GM12878 (cell line): ENCODE results near the gene PPP1CA. TPM values are rescaled to one million over a fixed set of nuclear protein-coding genes. Genes with fewer than 3 reads are reported as not detected.

Experiments
- ATAC-seq: fragments of 200-7000 bp; cut with Tn5 transposase; 3 replicates; pipeline ENCODE4 v1.9.1; 2020; ENCODE audit warnings: mild to moderate bottlenecking, moderate library complexity
- BruUV-seq: library from RNA; stranded (reverse); fragments of 400-500 nt; replicated peaks from 2 replicates; lab custom pipeline; 2021; lab: Mats Ljungman, UMichigan
- CTCF ChIA-PET: fragments of 300-600 bp; sonication (Branson Sonifier 250); formaldehyde crosslinking; extraction: SDS; loops from one replicate; lab custom pipeline; 2021; ENCODE audit warnings: inconsistent platforms; lab: Yijun Ruan, JAX
- POLR2A ChIA-PET: fragments of 350-600 bp; formaldehyde crosslinking; extraction: SDS; loops from one replicate; lab custom pipeline; 2021; ENCODE audit warnings: inconsistent platforms; lab: Charles Lee
- RAD21 ChIA-PET: fragments of 300-600 bp; sonication (Branson Sonifier 250); formaldehyde crosslinking; loops from one replicate; lab custom pipeline; 2023; ENCODE audit warnings: antibody characterized with exemption; ENCODE audit not compliant: unreplicated experiment; lab: Charles Lee
- SMC1A ChIA-PET: fragments of 300-600 bp; sonication (Branson Sonifier 250); formaldehyde crosslinking; loops from one replicate; lab custom pipeline; 2023; ENCODE audit not compliant: unreplicated experiment, uncharacterized antibody; lab: Charles Lee
- DNase-seq: peaks from one replicate; pipeline ENCODE4 v3.0.0-alpha.2; 2011; ENCODE audit warnings: low read depth, low spot score
- FAIRE-seq: peaks from 3 replicates; lab custom pipeline; 2011; peaks lifted over from hg19 to GRCh38; lab: Jason Lieb, UNC
- H2AFZ ChIP-seq: 2 replicates; pipeline ENCODE4 v1.6.0; 2011; ENCODE audit warnings: low read depth, low read length, control low read depth; ENCODE audit not compliant: control insufficient read depth
- H3K27ac ChIP-seq: 2 replicates; pipeline ENCODE4 v1.5.1; 2011; ENCODE audit warnings: control low read depth; ENCODE audit not compliant: control insufficient read depth, insufficient read depth
- H3K27me3 ChIP-seq, 2 experiments: replicated peaks in 1 of 2; 2 replicates each; pipeline versions ENCODE4 v1.6.0 to v1.6.1; 2011; ENCODE audit warnings: low read length in 1 of 2; ENCODE audit not compliant: control insufficient read depth in 2 of 2, insufficient read depth in 2 of 2
- H3K36me3 ChIP-seq, 2 experiments: 2 replicates each; pipeline ENCODE4 v1.5.1; 2011; ENCODE audit warnings: low read length in 1 of 2; ENCODE audit not compliant: control insufficient read depth in 2 of 2, insufficient read depth in 2 of 2
- H3K4me1 ChIP-seq: 2 replicates; pipeline ENCODE4 v1.6.1; 2011; ENCODE audit warnings: mild to moderate bottlenecking, low read length, moderate library complexity, mixed read lengths; ENCODE audit not compliant: control insufficient read depth, insufficient read depth
- H3K4me2 ChIP-seq: 2 replicates; pipeline ENCODE4 v1.6.0; 2011; ENCODE audit warnings: control low read depth; ENCODE audit not compliant: control insufficient read depth, insufficient read depth
- H3K4me3 ChIP-seq: fragments of 200-600 bp; sonication (generic); 2 replicates; pipeline ENCODE4 v1.5.1; 2016
- H3K79me2 ChIP-seq: 2 replicates; pipeline ENCODE4 v1.6.0; 2011; ENCODE audit warnings: low read length; ENCODE audit not compliant: control insufficient read depth, insufficient read depth
- H3K9ac ChIP-seq: 2 replicates; pipeline ENCODE4 v1.8.0; 2011; ENCODE audit warnings: low read length, control low read depth, mixed read lengths; ENCODE audit not compliant: control insufficient read depth, insufficient read depth
- H3K9me3 ChIP-seq: replicated peaks from 3 replicates; pipeline ENCODE4 v1.5.1; 2011; ENCODE audit warnings: mild to moderate bottlenecking, low read length; ENCODE audit not compliant: control insufficient read depth, insufficient read depth
- H4K20me1 ChIP-seq: 2 replicates; pipeline ENCODE4 v1.6.0; 2011; ENCODE audit not compliant: control insufficient read depth, insufficient read depth
- BACH1 ChIP-seq: fragments of 450-650 bp; IDR thresholded peaks from 2 replicates; pipeline ENCODE4 v1.6.1; 2017; ENCODE audit warnings: mild to moderate bottlenecking, borderline replicate concordance
- CBX3 ChIP-seq: fragments of 200-600 bp; sonication (generic); IDR thresholded peaks from 2 replicates; pipeline ENCODE4 v1.6.1; 2016; ENCODE audit warnings: low read depth, borderline replicate concordance
- JUND ChIP-seq: IDR thresholded peaks from 2 replicates; pipeline ENCODE4 v1.6.1; 2012; ENCODE audit warnings: low read depth, mild to moderate bottlenecking, low read length, improper control_type of control experiment, moderate library complexity
- STAT1 ChIP-seq: fragments of 450-650 bp; conservative IDR thresholded peaks from 2 replicates; pipeline ENCODE4 v1.6.1; 2014; ENCODE audit warnings: antibody characterized with exemption, mild to moderate bottlenecking
- ZBTB11 ChIP-seq: fragments of 450-650 bp; formaldehyde crosslinking; IDR thresholded peaks from 2 replicates; pipeline ENCODE4 v1.5.0; 2022; ENCODE audit warnings: mild to moderate bottlenecking, missing genetic modification characterization
- ZNF384 ChIP-seq: IDR thresholded peaks from 2 replicates; pipeline ENCODE4 v1.6.1; 2012; ENCODE audit warnings: low read depth, mild to moderate bottlenecking, low read length, improper control_type of control experiment, borderline replicate concordance
- WGBS: methylation state at CpG from one replicate; pipeline ENCODE4 v1.1.6; 2016; ENCODE audit warnings: low lambda C conversion rate; ENCODE audit not compliant: insufficient replicate concordance, insufficient coverage; ENCODE audit errors: missing lambda C conversion rate; 5-methylcytosine and 5-hydroxymethylcytosine counted together
- in situ Hi-C: fragments of 300-500 bp; cut with MboI; formaldehyde crosslinking; loops from 9 replicates; pipeline ENCODE4 v1.14.3; 2018; ENCODE audit warnings: mixed read lengths
- intact Hi-C: fragments of 100-400 bp; cut with micrococcal nuclease; formaldehyde crosslinking; loops from one replicate; pipeline ENCODE4 v1.14.2; 2022; ENCODE audit not compliant: unreplicated experiment
- polyA plus RNA-seq, 11 experiments: library from polyadenylated mRNA; depleted of rRNA in 4 of 11; unstranded in 6 of 11; stranded (reverse) in 5 of 11; fragments of >200 nt; fragmentation: Nextera tagmentation in 4 of 11; fragmentation: Illumina TruSeq in 1 of 11; extraction: Ambion mirVana in 4 of 11; extraction: Trizol in 1 of 11; gene quantifications; 1 replicate in 1 of 11; 2 replicates in 10 of 11; pipeline versions ENCODE4 v1.2.1 to v1.2.3, GENCODE V29; 2011 to 2016; ENCODE audit warnings: inconsistent platforms in 2 of 11, missing spikeins in 2 of 11, low read depth in 1 of 11
- total RNA-seq, 4 experiments: library from RNA; depleted of rRNA in 3 of 4; stranded (reverse); fragments of >200 nt in 3 of 4; fragmentation: Illumina TruSeq in 1 of 4; extraction: Trizol in 1 of 4; gene quantifications; 2 replicates each; pipeline versions ENCODE4 v1.2.1 to v1.2.3, GENCODE V29; 2013 to 2021
- TF ChIP-seq, protein P1 (sequence below): fragments of 450-650 bp; IDR thresholded peaks from 2 replicates; pipeline ENCODE4 v1.6.1; 2017; ENCODE audit warnings: mild to moderate bottlenecking
- TF ChIP-seq, protein P2 (sequence below): fragments of 450-650 bp; IDR thresholded peaks from 2 replicates; pipeline ENCODE4 v1.6.1; 2017; ENCODE audit warnings: mild to moderate bottlenecking, moderate library complexity

Gene PPP1CA
- total and polyA plus RNA-seq, 10 of the 15 experiments (the other 5 are each of a cell fraction or from before 2014, with no cell fraction given): 26.4 to 458 (median 240) TPM

DNA sequence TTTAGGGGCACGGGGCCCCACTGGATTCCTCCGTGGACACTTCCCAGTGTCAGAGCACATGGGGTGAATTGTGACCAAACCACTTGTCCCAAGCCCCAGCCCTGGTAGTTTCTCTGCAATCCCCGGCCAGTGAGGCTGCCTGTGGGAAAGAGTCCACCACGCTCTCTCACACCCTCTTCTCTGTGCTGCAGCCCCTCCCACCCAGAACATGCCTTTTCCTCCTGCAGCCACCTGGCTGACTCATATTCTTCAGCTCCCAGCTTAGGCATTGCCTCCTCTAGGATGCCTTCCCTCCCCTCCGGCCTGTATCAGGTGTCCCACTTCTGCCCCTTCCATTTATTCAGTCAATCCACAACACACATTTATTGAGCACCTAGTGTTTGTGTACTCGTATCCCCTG lies 21.2 kb upstream of the PPP1CA start:
- FAIRE-seq (no peak), ATAC-seq (no peak), DNase-seq (no peak)
- RAD21 ChIA-PET: no interaction called here
- Histone ChIP-seq H4K20me1 (no peaks in the 10 kb centered on the region), H3K27ac (no peak overlapping the region), H3K4me3 (no peak overlapping the region), H3K9me3 (no peaks in the 10 kb centered on the region), H3K4me2 (no peak overlapping the region), H3K79me2 (no peaks in the 10 kb centered on the region), H3K9ac (no peak overlapping the region), H3K4me1 (peaks cover 2% of the 10 kb centered on the region; the same call in 1 of the 2 replicates), H3K27me3 (no peaks in the 10 kb centered on the region), H3K36me3 (no peaks in the 10 kb centered on the region), H2AFZ (no peak overlapping the region)
- WGBS: 79% methylated on average over 6 of the region's 6 CpGs
- BruUV-seq: no TSS peak
- TF ChIP-seq, protein P1, sequence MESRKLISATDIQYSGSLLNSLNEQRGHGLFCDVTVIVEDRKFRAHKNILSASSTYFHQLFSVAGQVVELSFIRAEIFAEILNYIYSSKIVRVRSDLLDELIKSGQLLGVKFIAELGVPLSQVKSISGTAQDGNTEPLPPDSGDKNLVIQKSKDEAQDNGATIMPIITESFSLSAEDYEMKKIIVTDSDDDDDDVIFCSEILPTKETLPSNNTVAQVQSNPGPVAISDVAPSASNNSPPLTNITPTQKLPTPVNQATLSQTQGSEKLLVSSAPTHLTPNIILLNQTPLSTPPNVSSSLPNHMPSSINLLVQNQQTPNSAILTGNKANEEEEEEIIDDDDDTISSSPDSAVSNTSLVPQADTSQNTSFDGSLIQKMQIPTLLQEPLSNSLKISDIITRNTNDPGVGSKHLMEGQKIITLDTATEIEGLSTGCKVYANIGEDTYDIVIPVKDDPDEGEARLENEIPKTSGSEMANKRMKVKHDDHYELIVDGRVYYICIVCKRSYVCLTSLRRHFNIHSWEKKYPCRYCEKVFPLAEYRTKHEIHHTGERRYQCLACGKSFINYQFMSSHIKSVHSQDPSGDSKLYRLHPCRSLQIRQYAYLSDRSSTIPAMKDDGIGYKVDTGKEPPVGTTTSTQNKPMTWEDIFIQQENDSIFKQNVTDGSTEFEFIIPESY: no peak
- no peak for TF ChIP-seq ZNF384
- TF ChIP-seq STAT1: no peak
- TF ChIP-seq JUND: no peak
- no peak for TF ChIP-seq CBX3
- TF ChIP-seq, protein P2, sequence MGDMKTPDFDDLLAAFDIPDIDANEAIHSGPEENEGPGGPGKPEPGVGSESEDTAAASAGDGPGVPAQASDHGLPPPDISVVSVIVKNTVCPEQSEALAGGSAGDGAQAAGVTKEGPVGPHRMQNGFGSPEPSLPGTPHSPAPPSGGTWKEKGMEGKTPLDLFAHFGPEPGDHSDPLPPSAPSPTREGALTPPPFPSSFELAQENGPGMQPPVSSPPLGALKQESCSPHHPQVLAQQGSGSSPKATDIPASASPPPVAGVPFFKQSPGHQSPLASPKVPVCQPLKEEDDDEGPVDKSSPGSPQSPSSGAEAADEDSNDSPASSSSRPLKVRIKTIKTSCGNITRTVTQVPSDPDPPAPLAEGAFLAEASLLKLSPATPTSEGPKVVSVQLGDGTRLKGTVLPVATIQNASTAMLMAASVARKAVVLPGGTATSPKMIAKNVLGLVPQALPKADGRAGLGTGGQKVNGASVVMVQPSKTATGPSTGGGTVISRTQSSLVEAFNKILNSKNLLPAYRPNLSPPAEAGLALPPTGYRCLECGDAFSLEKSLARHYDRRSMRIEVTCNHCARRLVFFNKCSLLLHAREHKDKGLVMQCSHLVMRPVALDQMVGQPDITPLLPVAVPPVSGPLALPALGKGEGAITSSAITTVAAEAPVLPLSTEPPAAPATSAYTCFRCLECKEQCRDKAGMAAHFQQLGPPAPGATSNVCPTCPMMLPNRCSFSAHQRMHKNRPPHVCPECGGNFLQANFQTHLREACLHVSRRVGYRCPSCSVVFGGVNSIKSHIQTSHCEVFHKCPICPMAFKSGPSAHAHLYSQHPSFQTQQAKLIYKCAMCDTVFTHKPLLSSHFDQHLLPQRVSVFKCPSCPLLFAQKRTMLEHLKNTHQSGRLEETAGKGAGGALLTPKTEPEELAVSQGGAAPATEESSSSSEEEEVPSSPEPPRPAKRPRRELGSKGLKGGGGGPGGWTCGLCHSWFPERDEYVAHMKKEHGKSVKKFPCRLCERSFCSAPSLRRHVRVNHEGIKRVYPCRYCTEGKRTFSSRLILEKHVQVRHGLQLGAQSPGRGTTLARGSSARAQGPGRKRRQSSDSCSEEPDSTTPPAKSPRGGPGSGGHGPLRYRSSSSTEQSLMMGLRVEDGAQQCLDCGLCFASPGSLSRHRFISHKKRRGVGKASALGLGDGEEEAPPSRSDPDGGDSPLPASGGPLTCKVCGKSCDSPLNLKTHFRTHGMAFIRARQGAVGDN: no peak
- TF ChIP-seq ZBTB11 (CRISPR knock-in tag): no peak
- TF ChIP-seq BACH1: no peak
- POLR2A ChIA-PET: interaction anchor here (1.4 kb wide), 1 partner anchor 9 kb away, joined by 3 read pairs; no protein-coding TSS in a partner anchor
- intact Hi-C loops: no loop called here
- SMC1A ChIA-PET: no interaction called here
- in situ Hi-C loops: no loop called here
- CTCF ChIA-PET: no interaction called here
